HCT116 (cell line): ENCODE measurements around the gene NSD2. TPM values are rescaled to one million over a fixed set of nuclear protein-coding genes. Genes with fewer than 3 reads are reported as not detected.
"Not testable (repeated sequence)": the region's sequence is repeated elsewhere in the genome, so short reads cannot be mapped to it uniquely, and the experiment has no call there.

Experiments used
- ATAC-seq: fragments of 200-7000 bp; cut with Tn5 transposase; 2 replicates; pipeline ENCODE4 v1.9.1; 2020; ENCODE audit warnings: mild to moderate bottlenecking, moderate library complexity
- BruUV-seq: library from RNA; stranded (reverse); fragments of 400-500 nt; replicated peaks from 2 replicates; lab custom pipeline; 2021; lab: Mats Ljungman, UMichigan
- CTCF ChIA-PET: fragments of 300-600 bp; sonication (Branson Sonifier 250); formaldehyde crosslinking; loops from one replicate; lab custom pipeline; 2021; ENCODE audit warnings: antibody characterized with exemption; lab: Charles Lee
- POLR2A ChIA-PET: fragments of 300-600, 350-600 bp; sonication (Branson Sonifier 250); formaldehyde crosslinking; loops from one replicate; lab custom pipeline; 2021; ENCODE audit warnings: antibody characterized with exemption; lab: Charles Lee
- RAD21 ChIA-PET, 2 experiments: fragments of 300-600 bp; sonication (Branson Sonifier 250); formaldehyde crosslinking; loops; one replicate each; lab custom pipeline; 2023; ENCODE audit warnings: low total read pairs in 2 of 2; ENCODE audit not compliant: uncharacterized antibody in 2 of 2, unreplicated experiment in 2 of 2, low non-redundant PET in 1 of 2; lab: Charles Lee
- DNase-seq: peaks from one replicate; pipeline ENCODE4 v3.0.0-alpha.2; 2010; ENCODE audit warnings: low read depth, low spot score
- H2AFZ ChIP-seq: fragments of 200-600 bp; shearing (Covaris generic), sonication (generic); 2 replicates; pipeline ENCODE4 v1.6.1; 2017; ENCODE audit warnings: low read depth, mixed run types, mixed read lengths, antibody characterized with exemption, low read length; ENCODE audit not compliant: poor library complexity, severe bottlenecking
- H3K27ac ChIP-seq: 2 replicates; pipeline ENCODE4 v1.5.1; 2012; ENCODE audit warnings: low read depth, low read length
- H3K27me3 ChIP-seq: fragments of 200-600 bp; sonication (generic); 2 replicates; pipeline ENCODE4 v1.6.1; 2016; ENCODE audit warnings: mixed run types, low read length, mixed read lengths; ENCODE audit not compliant: insufficient read depth
- H3K36me3 ChIP-seq, 2 experiments: fragments of 200-500 bp in 1 of 2; fragments of 200-600 bp in 1 of 2; sonication (Bioruptor generic) in 1 of 2; sonication (generic) in 1 of 2; 2 replicates each; pipeline versions ENCODE4 v1.5.1 to v1.6.1; 2014 to 2016; ENCODE audit warnings: low read length in 2 of 2, inconsistent platforms in 1 of 2, mixed read lengths in 1 of 2, mixed run types in 1 of 2; ENCODE audit not compliant: insufficient read depth in 2 of 2, control insufficient read depth in 1 of 2
- H3K4me1 ChIP-seq, 2 experiments: fragments of 200-600 bp in 1 of 2; sonication (generic) in 1 of 2; 2 replicates each; pipeline versions ENCODE4 v1.5.1 to v1.6.1; 2012 to 2017; ENCODE audit warnings: low read length in 2 of 2, inconsistent platforms in 1 of 2, mild to moderate bottlenecking in 1 of 2, mixed read lengths in 1 of 2, mixed run types in 1 of 2, moderate library complexity in 1 of 2; ENCODE audit not compliant: insufficient read depth in 2 of 2, control insufficient read depth in 1 of 2
- H3K4me2 ChIP-seq: fragments of 200-600 bp; sonication (generic); 2 replicates; pipeline ENCODE4 v1.6.1; 2017; ENCODE audit warnings: mixed run types, low read length, mixed read lengths
- H3K4me3 ChIP-seq, 2 experiments: fragments of 200-600 bp in 1 of 2; sonication (generic) in 1 of 2; replicated peaks in 1 of 2; 2 replicates each; pipeline ENCODE4 v1.5.1; 2011 to 2016; ENCODE audit warnings: low read length in 2 of 2, control low read depth in 1 of 2, low read depth in 1 of 2, mild to moderate bottlenecking in 1 of 2, mixed read lengths in 1 of 2, mixed run types in 1 of 2
- H3K79me2 ChIP-seq: fragments of 200-600 bp; sonication (generic); 2 replicates; pipeline ENCODE4 v1.6.1; 2017; ENCODE audit warnings: mild to moderate bottlenecking, mixed run types, low read length, moderate library complexity, mixed read lengths; ENCODE audit not compliant: insufficient read depth
- H3K9ac ChIP-seq: fragments of 200-600 bp; sonication (generic); 2 replicates; pipeline ENCODE4 v1.6.1; 2016; ENCODE audit warnings: low read length, mixed read lengths
- H3K9me2 ChIP-seq: fragments of 200-600 bp; sonication (generic), shearing (Covaris generic); 2 replicates; pipeline ENCODE4 v1.6.1; 2017; ENCODE audit warnings: mixed run types, mild to moderate bottlenecking, moderate library complexity; ENCODE audit not compliant: insufficient read depth
- H3K9me3 ChIP-seq, 2 experiments: fragments of 200-500 bp in 1 of 2; fragments of 200-600 bp in 1 of 2; sonication (Bioruptor generic) in 1 of 2; sonication (generic) in 1 of 2; 2 replicates each; pipeline ENCODE4 v1.6.1; 2014 to 2017; ENCODE audit warnings: low read length in 2 of 2, mixed read lengths in 2 of 2, inconsistent platforms in 1 of 2, low read depth in 1 of 2, mild to moderate bottlenecking in 1 of 2, mixed run types in 1 of 2, moderate library complexity in 1 of 2; ENCODE audit not compliant: control insufficient read depth in 1 of 2, insufficient read depth in 1 of 2
- H4K20me1 ChIP-seq: fragments of 200-600 bp; sonication (generic), shearing (Covaris generic); 2 replicates; pipeline ENCODE4 v1.6.1; 2017; ENCODE audit warnings: mixed run types, mild to moderate bottlenecking, moderate library complexity; ENCODE audit not compliant: insufficient read depth
- ELF1 ChIP-seq: IDR thresholded peaks from 2 replicates; pipeline ENCODE4 v1.6.1; 2012; ENCODE audit warnings: low read depth, borderline replicate concordance
- SIN3A ChIP-seq: IDR thresholded peaks from 2 replicates; pipeline ENCODE4 v1.6.1; 2012; ENCODE audit warnings: low read depth
- SP1 ChIP-seq: IDR thresholded peaks from 2 replicates; pipeline ENCODE4 v1.6.1; 2012; ENCODE audit warnings: low read depth
- TCF7L2 ChIP-seq: IDR thresholded peaks from 2 replicates; pipeline ENCODE4 v1.7.0; 2011; ENCODE audit warnings: borderline replicate concordance, inconsistent platforms; ENCODE audit not compliant: insufficient read depth, insufficient read length; ENCODE audit errors: extremely low read depth
- ZNF274 ChIP-seq: fragments of 200-500 bp; sonication (Bioruptor generic); IDR thresholded peaks from 2 replicates; pipeline ENCODE4 v1.6.1; 2014; ENCODE audit warnings: mild to moderate bottlenecking, low read depth, low read length, inconsistent platforms
- intact Hi-C: fragments of 100-400 bp; cut with micrococcal nuclease; formaldehyde crosslinking; loops from 2 replicates; pipeline ENCODE4 v1.10.0; 2022
- total RNA-seq: library from RNA; stranded (reverse); gene quantifications from one replicate; pipeline ENCODE4 v1.2.1, GENCODE V29; 2021; ENCODE audit not compliant: unreplicated experiment

The NSD2 gene
- total RNA-seq, 1 experiment from 2014 or later: 145 TPM

DNA sequence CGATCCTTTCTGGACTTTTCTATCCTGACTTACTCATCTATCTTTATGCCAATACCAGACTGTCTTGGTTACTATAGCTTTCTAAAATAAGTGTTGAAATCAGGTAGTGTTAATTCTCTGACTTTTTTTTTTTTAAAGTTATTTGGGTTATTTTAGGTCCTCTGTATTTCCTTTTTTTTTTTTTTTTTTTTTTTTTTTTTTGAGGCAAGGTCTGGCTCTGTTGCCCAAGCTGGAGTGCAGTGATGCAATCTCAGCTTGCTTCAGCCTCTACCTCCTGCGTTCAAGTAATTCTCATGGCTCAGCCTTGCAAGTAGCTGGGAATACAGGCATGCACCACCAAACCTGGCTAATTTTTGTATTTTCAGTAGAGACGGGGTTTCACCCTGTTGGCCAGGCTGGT lies 140.4 kb downstream of the NSD2 start:
- DNase-seq: no peak
- POLR2A ChIA-PET: no interaction called here
- Histone ChIP-seq H3K4me1 (peaks cover 10 to 24% of the 10 kb centered on the region in 2 experiments; a peak in 3 of 4 replicates), H3K36me3 (no peaks in the 10 kb centered on the region; a peak in 1 of 4 replicates), H2AFZ (no peak overlapping the region)
- intact Hi-C loops: no loop called here
- TF ChIP-seq ELF1 (no peak), SIN3A (no peak), SP1 (no peak)
- TF ChIP-seq, all 23 proteins: peak for 0
- no peak for ATAC-seq
- ChIA-PET CTCF (interaction anchor here (0.6 kb wide), 1 partner anchor 157 kb away, joined by 5 read pairs; no protein-coding TSS in a partner anchor), RAD21 (no interaction called here)
- Histone ChIP-seq H3K27ac (no peak overlapping the region), H3K4me3 (no peak overlapping the region), H3K27me3 (no peaks in the 10 kb centered on the region), H3K4me2 (no peak overlapping the region), H4K20me1 (no peaks in the 10 kb centered on the region), H3K9ac (no peak overlapping the region), H3K79me2 (peaks cover 21% of the 10 kb centered on the region), H3K9me3 (no peaks in the 10 kb centered on the region), H3K9me2 (no peaks in the 10 kb centered on the region)
- no TSS peak for BruUV-seq

DNA sequence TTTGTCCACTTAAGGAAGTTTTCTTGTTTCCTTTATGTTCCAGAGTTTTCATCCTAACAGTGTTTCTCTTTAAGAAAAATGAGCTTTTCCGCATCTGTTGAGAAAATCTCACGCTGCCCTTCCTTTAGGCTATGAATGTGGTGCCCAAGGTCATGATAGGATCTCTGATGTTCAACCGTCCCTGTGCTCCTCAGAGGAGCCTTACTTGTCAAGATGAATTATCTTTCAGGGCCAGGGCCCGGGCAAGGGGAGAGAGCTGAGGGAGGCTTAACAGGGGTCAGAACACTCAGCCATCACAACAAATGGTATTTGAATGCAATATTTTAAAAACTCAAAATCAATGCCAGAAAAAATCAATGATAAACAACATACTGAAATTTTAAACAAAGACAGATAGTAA lies 143.8 kb downstream of the NSD2 start:
- no peaks in the 10 kb centered on the region for H3K9me2 ChIP-seq
- no peaks in the 10 kb centered on the region for H3K9me3 ChIP-seq
- ChIA-PET CTCF (no interaction called here), RAD21 (no interaction called here)
- no peak overlapping the region for H3K9ac ChIP-seq
- peaks cover 4 to 6% of the 10 kb centered on the region in 2 experiments; a peak in 3 of 4 replicates for H3K4me1 ChIP-seq
- H3K27me3 ChIP-seq: no peaks in the 10 kb centered on the region
- intact Hi-C loops: no loop called here
- no peak overlapping the region for H3K27ac ChIP-seq
- H2AFZ ChIP-seq: no peak overlapping the region
- no peak overlapping the region for H3K4me2 ChIP-seq
- DNase-seq: no peak
- H3K36me3 ChIP-seq: no peaks in the 10 kb centered on the region
- H4K20me1 ChIP-seq: no peaks in the 10 kb centered on the region
- TF ChIP-seq TCF7L2: no peak
- TF ChIP-seq ZNF274: no peak
- TF ChIP-seq, all 23 proteins: peak for 0
- Histone ChIP-seq H3K4me3 (no peak overlapping the region), H3K79me2 (no peaks in the 10 kb centered on the region)
- POLR2A ChIA-PET: no interaction called here
- no TSS peak for BruUV-seq
- no peak for ATAC-seq

DNA sequence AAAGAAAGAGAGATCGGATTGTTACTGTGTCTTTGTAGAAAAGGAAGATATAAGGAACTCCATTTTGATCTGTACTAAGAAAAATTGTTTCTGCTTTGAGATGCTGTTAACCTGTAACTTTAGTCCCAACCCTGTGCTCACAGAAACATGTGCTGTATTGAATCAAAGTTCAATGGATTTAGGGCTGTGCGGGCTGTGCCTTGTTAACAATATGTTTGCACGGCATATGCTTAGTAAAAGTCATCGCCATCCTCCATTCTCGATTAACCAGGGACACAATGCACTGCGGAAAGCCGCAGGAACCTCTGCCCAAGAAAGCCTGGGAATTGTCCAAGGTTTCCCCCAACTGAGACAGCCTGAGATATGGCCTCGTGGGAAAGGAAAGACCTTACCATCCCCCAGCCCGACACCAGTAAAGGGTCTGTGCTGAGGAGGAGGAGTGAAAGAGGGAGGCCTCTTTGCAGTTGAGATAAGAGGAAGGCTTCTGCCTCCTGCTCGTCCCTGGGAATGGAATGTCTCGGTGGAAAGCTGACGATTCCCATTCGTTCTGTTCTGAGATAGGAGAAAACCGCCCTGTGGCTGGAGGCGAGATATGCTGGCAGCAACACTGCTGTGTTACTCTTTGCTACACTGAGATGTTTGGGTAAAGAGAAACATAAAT lies 150.3 kb downstream of the NSD2 start:
- H4K20me1 ChIP-seq, H3K27me3 ChIP-seq, H3K79me2 ChIP-seq, H3K4me3 ChIP-seq, POLR2A ChIA-PET, RAD21 ChIA-PET, H3K27ac ChIP-seq, DNase-seq, CTCF ChIA-PET, H3K4me1 ChIP-seq, H3K9me2 ChIP-seq, ATAC-seq, BruUV-seq, intact Hi-C loops, H3K36me3 ChIP-seq, H2AFZ ChIP-seq, H3K9me3 ChIP-seq, H3K4me2 ChIP-seq, H3K9ac ChIP-seq: not testable (repeated sequence)
